HG03439 (cell line): ENCODE data around the gene IER5.
"Not testable (repeated sequence)": the region's sequence is repeated elsewhere in the genome, so short reads cannot be mapped to it uniquely, and the experiment has no call there.

Experiments
- ATAC-seq: cut with Tn5 transposase; IDR thresholded peaks from one replicate; pipeline ENCODE4 v1.9.1; 2021; ENCODE audit warnings: mild to moderate bottlenecking, moderate library complexity; ENCODE audit not compliant: unreplicated experiment

IER5 gene

GRCh38 chr1:181114574-181115367 lies 26.3 kb downstream of the IER5 start:
- no peak for ATAC-seq

- no peak for ATAC-seq
Measured at GRCh38 chr1:181115368-181115684, 26.8 kb downstream of the IER5 start.

GRCh38 chr1:181115971-181116370 lies 27.5 kb downstream of the IER5 start:
- not testable (repeated sequence) for ATAC-seq

- ATAC-seq = no peak
Measured at GRCh38 chr1:181116819-181117390, 28.4 kb downstream of the IER5 start.

- ATAC-seq = no peak
Measured at GRCh38 chr1:181117648-181118449, 29.3 kb downstream of the IER5 start.

- no peak for ATAC-seq
Measured at GRCh38 chr1:181119093-181119989, 30.8 kb downstream of the IER5 start.

GRCh38 chr1:181120924-181121323 lies 32.4 kb downstream of the IER5 start:
- no peak for ATAC-seq

- no peak for ATAC-seq
Measured at GRCh38 chr1:181121498-181121897, 33.0 kb downstream of the IER5 start.

- ATAC-seq = no peak
Measured at GRCh38 chr1:181122222-181122621, 33.7 kb downstream of the IER5 start.

- ATAC-seq = no peak
Measured at GRCh38 chr1:181123173-181123572, 34.7 kb downstream of the IER5 start.

- ATAC-seq = no peak
Measured at GRCh38 chr1:181124291-181124751, 35.8 kb downstream of the IER5 start.

GRCh38 chr1:181126289-181126688 lies 37.8 kb downstream of the IER5 start:
- ATAC-seq = no peak

GRCh38 chr1:181126871-181127587 lies 38.5 kb downstream of the IER5 start:
- no peak for ATAC-seq

GRCh38 chr1:181127898-181128453 lies 39.5 kb downstream of the IER5 start:
- ATAC-seq = no peak

- ATAC-seq = no peak
Measured at GRCh38 chr1:181128592-181129497, 40.3 kb downstream of the IER5 start.

- no peak for ATAC-seq
Measured at GRCh38 chr1:181129771-181130606, 41.5 kb downstream of the IER5 start.

GRCh38 chr1:181131255-181131941 lies 42.9 kb downstream of the IER5 start:
- no peak for ATAC-seq
